ENCODE results near the gene ENHO.

The ENHO gene

DNA sequence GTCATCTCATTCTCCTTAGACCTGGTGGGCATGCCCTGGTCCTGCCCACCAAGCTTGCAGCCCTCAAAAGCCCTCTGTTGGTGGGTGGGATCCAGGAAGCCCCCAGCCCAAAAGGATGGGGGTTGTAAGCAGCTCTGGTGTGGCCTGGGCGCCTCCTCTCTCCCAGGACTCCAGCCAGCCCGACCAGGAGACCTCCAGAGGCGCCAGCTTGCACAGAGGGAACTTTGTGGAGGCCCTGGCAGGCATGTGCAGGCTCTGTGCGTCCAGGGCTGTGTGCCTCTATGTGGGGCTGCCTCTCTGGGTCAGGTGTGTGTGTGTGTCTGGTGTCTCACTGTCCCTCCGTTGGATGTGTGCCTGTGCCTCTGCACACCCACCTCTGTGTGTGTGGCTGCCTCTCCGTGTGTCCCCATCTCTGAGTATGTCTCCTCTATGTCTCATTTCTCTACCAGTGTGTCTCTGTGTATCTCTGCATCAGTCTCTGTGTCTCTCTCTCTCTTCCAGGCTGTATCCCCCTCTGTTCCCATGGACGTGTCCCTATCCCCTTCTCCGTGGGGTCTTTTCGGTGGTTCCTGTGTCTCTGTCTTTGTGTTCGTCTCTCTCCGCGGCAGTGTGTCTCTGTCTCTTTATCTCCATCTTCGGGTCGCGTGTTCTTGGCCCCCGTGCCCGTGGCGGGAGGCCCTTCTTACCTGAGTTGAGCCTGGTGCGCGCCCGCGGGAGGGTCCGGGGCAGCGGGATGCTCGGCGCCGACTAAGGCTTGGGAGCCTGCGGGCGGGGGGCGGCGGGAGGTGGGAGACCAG lies 501 bp downstream of the ENHO start:
- no peak for DNase-seq

GRCh38 chr9:34521406-34522045 lies 1.3 kb downstream of the ENHO start:
- no peak for DNase-seq

- no peak for DNase-seq
These were observed 2.0 kb downstream of the ENHO start for GRCh38 chr9:34520505-34521385.

DNA sequence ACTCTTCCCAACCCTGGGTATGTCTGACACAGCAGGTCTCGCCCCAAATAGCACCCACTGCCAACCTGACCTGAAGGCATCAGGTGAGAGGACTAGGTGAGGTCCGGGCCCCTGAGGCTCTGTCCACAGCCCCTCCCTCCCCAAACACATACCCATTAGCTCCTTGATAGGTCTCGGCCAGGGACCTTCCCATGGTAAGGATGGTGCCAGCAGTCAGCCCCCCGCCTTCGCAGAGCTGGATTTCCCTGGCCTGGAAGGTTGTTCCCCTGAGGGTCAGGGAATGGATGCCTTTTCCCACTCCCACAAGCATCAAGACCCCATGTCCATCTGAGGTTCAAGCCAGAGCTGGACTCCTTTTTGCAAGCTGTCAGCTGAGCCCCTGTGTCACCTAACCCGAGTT lies 2.7 kb downstream of the ENHO start:
- no peak for DNase-seq

GRCh38 chr9:34519321-34520020 lies 3.3 kb downstream of the ENHO start:
- no peak for DNase-seq

DNA sequence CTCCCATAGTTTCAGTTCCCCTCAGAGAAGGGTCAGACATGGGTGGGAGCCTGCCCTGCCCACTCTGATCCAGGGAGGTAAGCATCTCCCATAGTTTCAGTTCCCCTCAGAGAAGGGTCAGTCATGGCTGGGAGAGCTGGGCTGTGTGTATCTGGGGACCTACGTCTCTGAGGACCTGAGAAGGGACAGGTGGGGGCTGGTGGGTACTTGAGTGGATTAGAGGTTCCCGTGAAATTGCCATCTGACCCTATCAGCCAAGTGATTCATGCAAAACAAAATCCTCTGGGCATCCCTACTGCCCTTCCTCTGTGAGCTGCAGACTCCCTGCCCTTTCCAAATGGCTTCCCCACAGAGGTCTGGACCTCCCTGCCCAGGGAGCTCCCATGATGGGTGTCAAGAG lies 3.9 kb downstream of the ENHO start:
- DNase-seq = no peak

GRCh38 chr9:34518110-34518616 lies 4.6 kb downstream of the ENHO start:
- no peak for DNase-seq

- DNase-seq = no peak
These were observed 5.6 kb downstream of the ENHO start for GRCh38 chr9:34517185-34517584.

DNA sequence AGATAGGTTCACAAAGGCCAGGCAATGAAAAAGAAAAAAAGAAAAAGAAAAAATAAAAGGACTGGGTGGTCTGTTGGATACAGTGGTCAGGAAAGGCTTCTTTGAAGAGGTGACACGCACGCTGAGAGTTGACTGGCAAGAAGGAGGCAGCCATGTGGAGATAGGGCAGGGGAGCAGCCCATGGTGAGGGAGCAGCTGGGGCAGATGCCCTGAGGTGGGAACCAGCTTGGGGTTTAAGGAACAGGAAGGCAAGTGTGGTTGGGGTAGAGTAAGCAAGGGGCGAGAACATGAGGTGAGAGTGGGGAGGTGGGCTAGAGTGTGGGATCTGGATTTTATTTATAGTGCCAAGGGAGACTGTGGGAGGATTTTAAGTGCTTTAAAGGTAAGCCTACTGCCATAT lies 6.8 kb downstream of the ENHO start:
- DNase-seq = no peak

DNA sequence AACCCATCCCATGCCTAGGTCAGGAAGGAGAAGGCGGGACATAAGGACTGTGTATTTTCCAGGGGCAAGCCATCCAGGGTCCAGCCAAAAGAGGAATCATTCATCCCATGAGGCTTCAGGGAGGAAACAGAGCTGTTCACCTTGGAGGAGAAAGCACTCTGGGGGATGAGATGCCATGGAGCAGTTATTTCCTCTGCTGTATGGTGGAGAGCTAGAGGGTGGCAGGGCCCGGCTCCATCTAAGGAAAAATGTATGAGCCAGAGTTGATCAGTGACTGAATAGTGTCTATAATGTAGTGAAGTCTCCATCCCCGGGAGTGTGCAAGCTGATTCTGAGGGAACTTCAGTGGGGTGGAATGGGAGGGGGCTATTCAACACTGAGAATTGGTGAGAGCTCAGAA lies 8.0 kb downstream of the ENHO start:
- DNase-seq = no peak

DNA sequence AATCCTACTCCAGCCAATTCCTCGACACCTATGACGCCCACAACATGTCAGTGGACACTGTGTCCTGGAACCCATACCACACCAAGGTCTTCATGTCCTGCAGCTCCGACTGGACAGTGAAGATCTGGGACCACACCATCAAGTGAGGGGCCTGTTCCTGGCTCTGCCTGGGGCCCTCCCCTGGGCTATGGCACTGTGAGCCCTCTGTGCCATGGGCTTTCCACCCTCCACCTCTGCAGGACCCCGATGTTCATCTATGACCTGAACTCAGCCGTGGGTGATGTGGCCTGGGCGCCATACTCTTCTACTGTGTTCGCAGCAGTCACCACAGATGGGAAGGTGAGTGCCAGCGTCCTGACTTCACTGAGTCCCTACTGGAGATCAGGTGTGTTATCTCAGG lies 8.4 kb downstream of the ENHO start:
- no peak for DNase-seq

GRCh38 chr9:34513567-34514214 lies 9.1 kb downstream of the ENHO start:
- DNase-seq = no peak

GRCh38 chr9:34512131-34513078 lies 10.4 kb downstream of the ENHO start:
- DNase-seq = no peak

DNA sequence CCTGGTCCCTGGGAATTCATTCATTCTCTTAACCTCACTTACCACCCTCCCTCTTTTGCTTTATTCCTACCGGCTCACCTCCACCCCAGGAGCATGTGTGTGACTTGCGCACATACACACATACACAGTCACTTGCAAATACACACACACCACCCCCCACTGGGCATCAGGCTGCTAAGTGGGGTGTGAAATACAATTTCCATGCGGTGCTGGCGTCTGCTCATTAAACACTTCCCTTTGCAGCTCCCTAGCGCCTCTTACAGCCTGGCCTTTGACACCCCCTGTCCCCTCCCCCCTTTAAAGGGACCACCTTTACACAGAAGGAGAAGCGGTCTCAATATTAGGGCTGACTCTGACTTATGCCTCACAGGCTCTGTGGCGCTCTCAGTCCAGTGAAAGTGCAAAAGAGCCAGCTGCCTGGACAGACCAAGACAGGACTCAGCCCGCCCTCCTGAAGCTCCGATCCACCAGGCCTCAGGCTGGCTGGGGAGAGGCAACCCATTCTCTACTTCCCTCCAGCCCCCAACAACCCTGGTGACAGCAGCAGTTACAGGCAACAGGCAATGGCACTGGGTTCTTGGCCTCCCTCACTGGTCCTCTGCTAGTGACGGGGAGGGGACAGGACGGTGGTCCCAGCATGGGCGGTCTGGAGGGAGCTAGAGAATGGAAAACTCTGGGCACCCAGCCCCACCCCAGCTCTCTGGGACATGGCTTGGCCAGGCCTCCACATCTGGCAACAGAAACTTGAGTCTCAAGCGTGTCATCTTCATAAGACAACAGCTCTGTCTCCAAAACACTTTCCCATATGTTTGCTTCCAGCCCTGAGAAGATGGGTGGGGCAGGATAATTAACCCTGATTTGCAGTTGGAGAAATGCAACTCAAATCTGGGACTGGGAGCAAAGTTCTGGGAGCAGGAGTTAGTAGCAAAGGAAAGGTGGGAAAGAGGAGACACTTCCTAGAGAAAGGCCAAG lies 12.0 kb downstream of the ENHO start:
- no peak for DNase-seq

- no peak for DNase-seq
These were observed 13.8 kb downstream of the ENHO start for GRCh38 chr9:34508951-34509350.

GRCh38 chr9:34508463-34508862 lies 14.3 kb downstream of the ENHO start:
- DNase-seq = no peak

GRCh38 chr9:34507966-34508365 lies 14.8 kb downstream of the ENHO start:
- DNase-seq = no peak

GRCh38 chr9:34507556-34507955 lies 15.2 kb downstream of the ENHO start:
- no peak for DNase-seq

GRCh38 chr9:34506623-34507022 lies 16.2 kb downstream of the ENHO start:
- no peak for DNase-seq

All from NCI-H1048 (cell line).